HCT116 (cell line): ENCODE data around the gene ZNF30. TPM values are rescaled to one million over a fixed set of nuclear protein-coding genes. Genes with fewer than 3 reads are reported as not detected.

ENCODE experiments used
- ATAC-seq: fragments of 200-7000 bp; cut with Tn5 transposase; 2 replicates; pipeline ENCODE4 v1.9.1; 2020; ENCODE audit warnings: mild to moderate bottlenecking, moderate library complexity
- BruUV-seq: library from RNA; stranded (reverse); fragments of 400-500 nt; replicated peaks from 2 replicates; lab custom pipeline; 2021; lab: Mats Ljungman, UMichigan
- CTCF ChIA-PET: fragments of 300-600 bp; sonication (Branson Sonifier 250); formaldehyde crosslinking; loops from one replicate; lab custom pipeline; 2021; ENCODE audit warnings: antibody characterized with exemption; lab: Charles Lee
- POLR2A ChIA-PET: fragments of 300-600, 350-600 bp; sonication (Branson Sonifier 250); formaldehyde crosslinking; loops from one replicate; lab custom pipeline; 2021; ENCODE audit warnings: antibody characterized with exemption; lab: Charles Lee
- RAD21 ChIA-PET, 2 experiments: fragments of 300-600 bp; sonication (Branson Sonifier 250); formaldehyde crosslinking; loops; one replicate each; lab custom pipeline; 2023; ENCODE audit warnings: low total read pairs in 2 of 2; ENCODE audit not compliant: uncharacterized antibody in 2 of 2, unreplicated experiment in 2 of 2, low non-redundant PET in 1 of 2; lab: Charles Lee
- DNase-seq: peaks from one replicate; pipeline ENCODE4 v3.0.0-alpha.2; 2010; ENCODE audit warnings: low read depth, low spot score
- H2AFZ ChIP-seq: fragments of 200-600 bp; shearing (Covaris generic), sonication (generic); 2 replicates; pipeline ENCODE4 v1.6.1; 2017; ENCODE audit warnings: low read depth, mixed run types, mixed read lengths, antibody characterized with exemption, low read length; ENCODE audit not compliant: poor library complexity, severe bottlenecking
- H3K27ac ChIP-seq: 2 replicates; pipeline ENCODE4 v1.5.1; 2012; ENCODE audit warnings: low read depth, low read length
- H3K27me3 ChIP-seq: fragments of 200-600 bp; sonication (generic); 2 replicates; pipeline ENCODE4 v1.6.1; 2016; ENCODE audit warnings: mixed run types, low read length, mixed read lengths; ENCODE audit not compliant: insufficient read depth
- H3K36me3 ChIP-seq, 2 experiments: fragments of 200-500 bp in 1 of 2; fragments of 200-600 bp in 1 of 2; sonication (Bioruptor generic) in 1 of 2; sonication (generic) in 1 of 2; 2 replicates each; pipeline versions ENCODE4 v1.5.1 to v1.6.1; 2014 to 2016; ENCODE audit warnings: low read length in 2 of 2, inconsistent platforms in 1 of 2, mixed read lengths in 1 of 2, mixed run types in 1 of 2; ENCODE audit not compliant: insufficient read depth in 2 of 2, control insufficient read depth in 1 of 2
- H3K4me1 ChIP-seq, 2 experiments: fragments of 200-600 bp in 1 of 2; sonication (generic) in 1 of 2; 2 replicates each; pipeline versions ENCODE4 v1.5.1 to v1.6.1; 2012 to 2017; ENCODE audit warnings: low read length in 2 of 2, inconsistent platforms in 1 of 2, mild to moderate bottlenecking in 1 of 2, mixed read lengths in 1 of 2, mixed run types in 1 of 2, moderate library complexity in 1 of 2; ENCODE audit not compliant: insufficient read depth in 2 of 2, control insufficient read depth in 1 of 2
- H3K4me2 ChIP-seq: fragments of 200-600 bp; sonication (generic); 2 replicates; pipeline ENCODE4 v1.6.1; 2017; ENCODE audit warnings: mixed run types, low read length, mixed read lengths
- H3K4me3 ChIP-seq, 2 experiments: fragments of 200-600 bp in 1 of 2; sonication (generic) in 1 of 2; replicated peaks in 1 of 2; 2 replicates each; pipeline ENCODE4 v1.5.1; 2011 to 2016; ENCODE audit warnings: low read length in 2 of 2, control low read depth in 1 of 2, low read depth in 1 of 2, mild to moderate bottlenecking in 1 of 2, mixed read lengths in 1 of 2, mixed run types in 1 of 2
- H3K79me2 ChIP-seq: fragments of 200-600 bp; sonication (generic); 2 replicates; pipeline ENCODE4 v1.6.1; 2017; ENCODE audit warnings: mild to moderate bottlenecking, mixed run types, low read length, moderate library complexity, mixed read lengths; ENCODE audit not compliant: insufficient read depth
- H3K9ac ChIP-seq: fragments of 200-600 bp; sonication (generic); 2 replicates; pipeline ENCODE4 v1.6.1; 2016; ENCODE audit warnings: low read length, mixed read lengths
- H3K9me2 ChIP-seq: fragments of 200-600 bp; sonication (generic), shearing (Covaris generic); 2 replicates; pipeline ENCODE4 v1.6.1; 2017; ENCODE audit warnings: mixed run types, mild to moderate bottlenecking, moderate library complexity; ENCODE audit not compliant: insufficient read depth
- H3K9me3 ChIP-seq, 2 experiments: fragments of 200-500 bp in 1 of 2; fragments of 200-600 bp in 1 of 2; sonication (Bioruptor generic) in 1 of 2; sonication (generic) in 1 of 2; 2 replicates each; pipeline ENCODE4 v1.6.1; 2014 to 2017; ENCODE audit warnings: low read length in 2 of 2, mixed read lengths in 2 of 2, inconsistent platforms in 1 of 2, low read depth in 1 of 2, mild to moderate bottlenecking in 1 of 2, mixed run types in 1 of 2, moderate library complexity in 1 of 2; ENCODE audit not compliant: control insufficient read depth in 1 of 2, insufficient read depth in 1 of 2
- H4K20me1 ChIP-seq: fragments of 200-600 bp; sonication (generic), shearing (Covaris generic); 2 replicates; pipeline ENCODE4 v1.6.1; 2017; ENCODE audit warnings: mixed run types, mild to moderate bottlenecking, moderate library complexity; ENCODE audit not compliant: insufficient read depth
- CBX3 ChIP-seq: IDR thresholded peaks from 2 replicates; pipeline ENCODE4 v1.6.1; 2012; ENCODE audit warnings: low read depth
- EZH2 ChIP-seq: fragments of 200-600 bp; sonication (generic); IDR thresholded peaks from 2 replicates; pipeline ENCODE4 v1.6.1; 2017; ENCODE audit warnings: antibody characterized with exemption, mixed run types
- EZH2phosphoT487 ChIP-seq: fragments of 200-600 bp; IDR thresholded peaks from 2 replicates; pipeline ENCODE4 v1.6.1; 2018; ENCODE audit warnings: antibody characterized with exemption, borderline replicate concordance
- JUND ChIP-seq: IDR thresholded peaks from 2 replicates; pipeline ENCODE4 v1.6.1; 2012
- POLR2A ChIP-seq: IDR thresholded peaks from 2 replicates; pipeline ENCODE4 v1.7.0; 2011; ENCODE audit warnings: borderline replicate concordance; ENCODE audit not compliant: insufficient read depth, insufficient read length; ENCODE audit errors: extremely low read depth
- POLR2AphosphoS5 ChIP-seq: IDR thresholded peaks from 2 replicates; pipeline ENCODE4 v1.6.1; 2011; ENCODE audit warnings: mild to moderate bottlenecking, low read depth, low read length, moderate library complexity
- RAD21 ChIP-seq: IDR thresholded peaks from 2 replicates; pipeline ENCODE4 v1.6.1; 2012; ENCODE audit warnings: low read depth, mild to moderate bottlenecking
- REST ChIP-seq: IDR thresholded peaks from 2 replicates; pipeline ENCODE4 v1.6.1; 2012; ENCODE audit warnings: low read depth
- SP1 ChIP-seq: IDR thresholded peaks from 2 replicates; pipeline ENCODE4 v1.6.1; 2012; ENCODE audit warnings: low read depth
- SRF ChIP-seq: IDR thresholded peaks from 2 replicates; pipeline ENCODE4 v1.6.1; 2012; ENCODE audit warnings: low read depth
- ZNF274 ChIP-seq: fragments of 200-500 bp; sonication (Bioruptor generic); IDR thresholded peaks from 2 replicates; pipeline ENCODE4 v1.6.1; 2014; ENCODE audit warnings: mild to moderate bottlenecking, low read depth, low read length, inconsistent platforms
- intact Hi-C: fragments of 100-400 bp; cut with micrococcal nuclease; formaldehyde crosslinking; loops from 2 replicates; pipeline ENCODE4 v1.10.0; 2022
- total RNA-seq: library from RNA; stranded (reverse); gene quantifications from one replicate; pipeline ENCODE4 v1.2.1, GENCODE V29; 2021; ENCODE audit not compliant: unreplicated experiment
- TF ChIP-seq, protein P1 (sequence below), 3 experiments: fragments of 200-600 bp in 1 of 3; sonication (generic) in 1 of 3; IDR thresholded peaks in 2 of 3; conservative IDR thresholded peaks in 1 of 3; 2 replicates each; pipeline ENCODE4 v1.5.1; 2012 to 2017; ENCODE audit warnings: low read depth in 2 of 3, low read length in 2 of 3, antibody characterized with exemption in 1 of 3, borderline replicate concordance in 1 of 3, control low read depth in 1 of 3, mild to moderate bottlenecking in 1 of 3, mixed read lengths in 1 of 3, mixed run types in 1 of 3, moderate library complexity in 1 of 3; ENCODE audit not compliant: insufficient read depth in 1 of 3
- TF ChIP-seq, protein P2 (sequence below): IDR thresholded peaks from 2 replicates; pipeline ENCODE4 v1.6.1; 2012

The ZNF30 gene
- total RNA-seq, 1 experiment from 2014 or later: 4.1 TPM

DNA sequence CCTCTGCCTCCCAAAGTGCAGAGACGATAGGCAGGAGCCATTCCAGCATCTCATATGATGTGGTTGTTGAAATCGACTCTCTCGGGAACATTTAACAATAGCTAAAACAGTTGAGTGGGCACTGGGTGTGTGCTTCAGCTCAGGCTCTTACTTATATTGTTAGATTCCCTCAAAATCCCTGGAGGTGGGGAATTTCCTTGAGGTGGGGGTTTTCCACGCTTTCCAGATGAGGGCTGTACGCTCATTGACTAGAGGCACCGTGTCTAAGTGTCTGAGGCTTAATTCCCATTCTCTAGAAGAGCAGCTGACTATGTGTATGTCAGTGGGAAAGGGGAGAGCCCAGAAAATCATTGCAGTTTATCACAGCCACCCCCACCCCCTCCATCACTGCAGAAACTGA lies 62.6 kb downstream of the ZNF30 start:
- RAD21 ChIA-PET: no interaction called here

More for the DNA sequence above, 62.6 kb downstream of the ZNF30 start:
- Histone ChIP-seq H3K4me2 (no peak overlapping the region), H4K20me1 (no peaks in the 10 kb centered on the region), H3K27me3 (no peaks in the 10 kb centered on the region), H3K36me3 (no peaks in the 10 kb centered on the region), H3K79me2 (no peaks in the 10 kb centered on the region), H3K9me3 (peaks cover 0 to 3% of the 10 kb centered on the region in 2 experiments; a peak in 1 of 4 replicates), H3K9ac (no peak overlapping the region), H3K27ac (no peak overlapping the region), H3K9me2 (no peaks in the 10 kb centered on the region; the same call in 1 of the 2 replicates), H3K4me3 (no peak overlapping the region), H3K4me1 (no peaks in the 10 kb centered on the region), H2AFZ (no peak overlapping the region)
- BruUV-seq: no TSS peak
- DNase-seq: no peak
- intact Hi-C loops: no loop called here
- CTCF ChIA-PET: no interaction called here
- POLR2A ChIA-PET: no interaction called here
- no peak for ATAC-seq
- TF ChIP-seq, protein P1, sequence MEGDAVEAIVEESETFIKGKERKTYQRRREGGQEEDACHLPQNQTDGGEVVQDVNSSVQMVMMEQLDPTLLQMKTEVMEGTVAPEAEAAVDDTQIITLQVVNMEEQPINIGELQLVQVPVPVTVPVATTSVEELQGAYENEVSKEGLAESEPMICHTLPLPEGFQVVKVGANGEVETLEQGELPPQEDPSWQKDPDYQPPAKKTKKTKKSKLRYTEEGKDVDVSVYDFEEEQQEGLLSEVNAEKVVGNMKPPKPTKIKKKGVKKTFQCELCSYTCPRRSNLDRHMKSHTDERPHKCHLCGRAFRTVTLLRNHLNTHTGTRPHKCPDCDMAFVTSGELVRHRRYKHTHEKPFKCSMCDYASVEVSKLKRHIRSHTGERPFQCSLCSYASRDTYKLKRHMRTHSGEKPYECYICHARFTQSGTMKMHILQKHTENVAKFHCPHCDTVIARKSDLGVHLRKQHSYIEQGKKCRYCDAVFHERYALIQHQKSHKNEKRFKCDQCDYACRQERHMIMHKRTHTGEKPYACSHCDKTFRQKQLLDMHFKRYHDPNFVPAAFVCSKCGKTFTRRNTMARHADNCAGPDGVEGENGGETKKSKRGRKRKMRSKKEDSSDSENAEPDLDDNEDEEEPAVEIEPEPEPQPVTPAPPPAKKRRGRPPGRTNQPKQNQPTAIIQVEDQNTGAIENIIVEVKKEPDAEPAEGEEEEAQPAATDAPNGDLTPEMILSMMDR (IDR thresholded peaks at IDR 0.05 in 2 of 3, conservative IDR thresholded peaks at IDR 0.05 in 1 of 3; ENCODE audit: borderline replicate concordance in 1 of 3, insufficient read depth in 1 of 3, low read depth in 2 of 3, low read length in 2 of 3): no peak
- no peak for TF ChIP-seq EZH2phosphoT487
- no peak for TF ChIP-seq SRF
- TF ChIP-seq SP1: no peak
- TF ChIP-seq CBX3: no peak
- no peak for TF ChIP-seq RAD21
- no peak for TF ChIP-seq EZH2
- no peak for TF ChIP-seq POLR2A
- no peak for TF ChIP-seq ZNF274
- TF ChIP-seq, protein P2, sequence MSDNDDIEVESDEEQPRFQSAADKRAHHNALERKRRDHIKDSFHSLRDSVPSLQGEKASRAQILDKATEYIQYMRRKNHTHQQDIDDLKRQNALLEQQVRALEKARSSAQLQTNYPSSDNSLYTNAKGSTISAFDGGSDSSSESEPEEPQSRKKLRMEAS: no peak
- TF ChIP-seq REST: no peak
- no peak for TF ChIP-seq POLR2AphosphoS5
- TF ChIP-seq JUND: no peak
